HepG2 (cell line): ENCODE results near the gene ZBTB46. TPM values are rescaled to one million over a fixed set of nuclear protein-coding genes. Genes with fewer than 3 reads are reported as not detected.

Source experiments
- ARNT2 ChIP-seq: sonication (generic); formaldehyde crosslinking; IDR thresholded peaks from 2 replicates; pipeline ENCODE4 v1.8.0; 2022; ENCODE audit warnings: mild to moderate bottlenecking, low read depth, missing genetic modification reagents, moderate library complexity
- FOXM1 ChIP-seq: sonication (generic); formaldehyde crosslinking; IDR thresholded peaks from 2 replicates; pipeline ENCODE4 v1.5.0; 2020; ENCODE audit warnings: missing genetic modification reagents
- KDM1A ChIP-seq: IDR thresholded peaks from 2 replicates; pipeline ENCODE4 v1.6.1; 2016; ENCODE audit warnings: missing compliant biosample characterization
- LCORL ChIP-seq, 2 experiments: fragments of 450-650 bp in 1 of 2; sonication (generic) in 1 of 2; formaldehyde crosslinking in 1 of 2; IDR thresholded peaks; 2 replicates each; pipeline versions ENCODE4 v1.5.0 to v1.6.1; 2017 to 2020; ENCODE audit warnings: antibody characterized with exemption in 1 of 2, missing genetic modification reagents in 1 of 2
- MAFF ChIP-seq: IDR thresholded peaks from 2 replicates; pipeline ENCODE4 v1.6.1; 2011; ENCODE audit warnings: low read depth, low read length, improper control_type of control experiment
- NFIC ChIP-seq: IDR thresholded peaks from 2 replicates; pipeline ENCODE4 v1.6.1; 2012; ENCODE audit warnings: mild to moderate bottlenecking, low read length, inconsistent platforms
- NONO ChIP-seq, 2 experiments: fragments of 450-650 bp in 1 of 2; sonication (generic) in 1 of 2; formaldehyde crosslinking in 1 of 2; IDR thresholded peaks in 1 of 2; conservative IDR thresholded peaks in 1 of 2; 2 replicates each; pipeline versions ENCODE4 v1.6.1 to v1.8.0; 2017 to 2022; ENCODE audit warnings: mild to moderate bottlenecking in 1 of 2, missing genetic modification reagents in 1 of 2, moderate library complexity in 1 of 2
- POLR2G ChIP-seq: fragments of 200-400 bp; formaldehyde crosslinking; IDR thresholded peaks from 2 replicates; pipeline ENCODE4 v1.6.1; 2018; ENCODE audit warnings: mild to moderate bottlenecking, low read depth, low read length, moderate library complexity
- PPARG ChIP-seq: conservative IDR thresholded peaks from 2 replicates; pipeline ENCODE4 v1.6.1; 2016; ENCODE audit warnings: missing biosample characterization, missing genetic modification reagents
- RCOR2 ChIP-seq: IDR thresholded peaks from 2 replicates; pipeline ENCODE4 v1.6.1; 2016; ENCODE audit warnings: missing biosample characterization, missing genetic modification reagents
- SAFB2 ChIP-seq: sonication (generic); formaldehyde crosslinking; IDR thresholded peaks from 2 replicates; pipeline ENCODE4 v1.5.1; 2020; ENCODE audit warnings: missing genetic modification reagents, low read depth, mild to moderate bottlenecking, borderline replicate concordance
- TSC22D2 ChIP-seq: sonication (generic); formaldehyde crosslinking; IDR thresholded peaks from 2 replicates; pipeline ENCODE4 v1.5.1; 2020; ENCODE audit warnings: missing genetic modification reagents, mild to moderate bottlenecking, borderline replicate concordance
- XBP1 ChIP-seq: sonication (generic); formaldehyde crosslinking; IDR thresholded peaks from 2 replicates; pipeline ENCODE4 v1.5.0; 2020; ENCODE audit warnings: missing genetic modification reagents
- ZBED4 ChIP-seq: sonication (generic); formaldehyde crosslinking; IDR thresholded peaks from 2 replicates; pipeline ENCODE4 v1.4.0; 2020; ENCODE audit warnings: missing genetic modification reagents, borderline replicate concordance
- ZNF101 ChIP-seq: sonication (generic); formaldehyde crosslinking; IDR thresholded peaks from 2 replicates; pipeline ENCODE4 v1.4.0; 2020; ENCODE audit warnings: mild to moderate bottlenecking, low read depth, missing genetic modification reagents, borderline replicate concordance
- ZNF17 ChIP-seq: sonication (generic); formaldehyde crosslinking; IDR thresholded peaks from 2 replicates; pipeline ENCODE4 v1.5.0; 2020; ENCODE audit warnings: mild to moderate bottlenecking, missing genetic modification reagents
- ZNF30 ChIP-seq: sonication (generic); formaldehyde crosslinking; IDR thresholded peaks from 2 replicates; pipeline ENCODE4 v1.5.0; 2020; ENCODE audit warnings: mild to moderate bottlenecking, missing genetic modification reagents
- ZNF468 ChIP-seq: sonication (generic); formaldehyde crosslinking; IDR thresholded peaks from 2 replicates; pipeline ENCODE4 v1.8.0; 2022; ENCODE audit warnings: mild to moderate bottlenecking, moderate library complexity, missing genetic modification reagents
- ZNF572 ChIP-seq: sonication (generic); formaldehyde crosslinking; IDR thresholded peaks from 2 replicates; pipeline ENCODE4 v1.5.1; 2020; ENCODE audit warnings: mild to moderate bottlenecking, missing genetic modification reagents
- ZSCAN29 ChIP-seq: sonication (generic); formaldehyde crosslinking; conservative IDR thresholded peaks from 2 replicates; pipeline ENCODE4 v1.4.0; 2020; ENCODE audit warnings: mild to moderate bottlenecking, missing genetic modification reagents
- ZZZ3 ChIP-seq: sonication (generic); formaldehyde crosslinking; IDR thresholded peaks from 2 replicates; pipeline ENCODE4 v1.4.0; 2020; ENCODE audit warnings: missing genetic modification reagents, mild to moderate bottlenecking, borderline replicate concordance
- polyA plus RNA-seq, 8 experiments: library from polyadenylated mRNA; depleted of rRNA in 3 of 8; stranded (reverse) in 7 of 8; unstranded in 1 of 8; fragments of >200 nt; fragmentation: Illumina TruSeq in 4 of 8; extraction: Trizol in 4 of 8; gene quantifications; 2 replicates each; pipeline versions ENCODE4 v1.2.1 to v1.2.3, GENCODE V29; 2011 to 2016; ENCODE audit warnings: low read depth in 4 of 8, missing spikeins in 1 of 8, mixed read lengths in 1 of 8; ENCODE audit not compliant: insufficient read depth in 1 of 8
- total RNA-seq, 5 experiments: library from RNA; depleted of rRNA; stranded (reverse); fragments of >200 nt; fragmentation: Illumina TruSeq; extraction: Trizol; gene quantifications; 2 replicates each; pipeline ENCODE4 v1.2.3, GENCODE V29; 2016; ENCODE audit warnings: low read depth in 1 of 5
- TF ChIP-seq, protein P1 (sequence below): sonication (generic); formaldehyde crosslinking; conservative IDR thresholded peaks from 2 replicates; pipeline ENCODE4 v1.4.0; 2020; ENCODE audit warnings: missing genetic modification reagents
- TF ChIP-seq, protein P2 (sequence below): sonication (generic); formaldehyde crosslinking; IDR thresholded peaks from 2 replicates; pipeline ENCODE4 v1.5.1; 2020; ENCODE audit warnings: mild to moderate bottlenecking, missing genetic modification reagents, borderline replicate concordance

ZBTB46 gene
- total and polyA plus RNA-seq, 2 of the 13 experiments (the other 11 are each of a cell fraction or from before 2014, with no cell fraction given), result 1.6 to 13.5 TPM

GRCh38 chr20:63846128-63846771 lies 15.2 kb upstream of the ZBTB46 start (continued):
- TF ChIP-seq, protein P1, sequence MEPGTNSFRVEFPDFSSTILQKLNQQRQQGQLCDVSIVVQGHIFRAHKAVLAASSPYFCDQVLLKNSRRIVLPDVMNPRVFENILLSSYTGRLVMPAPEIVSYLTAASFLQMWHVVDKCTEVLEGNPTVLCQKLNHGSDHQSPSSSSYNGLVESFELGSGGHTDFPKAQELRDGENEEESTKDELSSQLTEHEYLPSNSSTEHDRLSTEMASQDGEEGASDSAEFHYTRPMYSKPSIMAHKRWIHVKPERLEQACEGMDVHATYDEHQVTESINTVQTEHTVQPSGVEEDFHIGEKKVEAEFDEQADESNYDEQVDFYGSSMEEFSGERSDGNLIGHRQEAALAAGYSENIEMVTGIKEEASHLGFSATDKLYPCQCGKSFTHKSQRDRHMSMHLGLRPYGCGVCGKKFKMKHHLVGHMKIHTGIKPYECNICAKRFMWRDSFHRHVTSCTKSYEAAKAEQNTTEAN (CRISPR knock-in tag), result no peak
- no peak for TF ChIP-seq KDM1A (CRISPR knock-in tag)
- TF ChIP-seq ZZZ3, result 0 out of 2 replicates have a peak, but pooled peaks have one; percentile 39
- TF ChIP-seq, protein P2, sequence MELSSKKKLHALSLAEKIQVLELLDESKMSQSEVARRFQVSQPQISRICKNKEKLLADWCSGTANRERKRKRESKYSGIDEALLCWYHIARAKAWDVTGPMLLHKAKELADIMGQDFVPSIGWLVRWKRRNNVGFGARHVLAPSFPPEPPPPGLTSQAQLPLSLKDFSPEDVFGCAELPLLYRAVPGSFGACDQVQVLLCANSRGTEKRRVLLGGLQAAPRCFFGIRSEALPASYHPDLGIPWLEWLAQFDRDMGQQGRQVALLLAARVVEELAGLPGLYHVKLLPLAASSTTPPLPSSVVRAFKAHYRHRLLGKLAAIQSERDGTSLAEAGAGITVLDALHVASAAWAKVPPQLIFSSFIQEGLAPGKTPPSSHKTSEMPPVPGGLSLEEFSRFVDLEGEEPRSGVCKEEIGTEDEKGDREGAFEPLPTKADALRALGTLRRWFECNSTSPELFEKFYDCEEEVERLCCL, result no peak
- no peak for TF ChIP-seq POLR2G
- no peak for TF ChIP-seq ZNF17 (CRISPR knock-in tag)
- TF ChIP-seq ZNF30, result no peak
- no peak for TF ChIP-seq RCOR2
- TF ChIP-seq TSC22D2 (CRISPR knock-in tag), result no peak
- no peak for TF ChIP-seq NFIC
- 0 out of 2 replicates have a peak, but pooled peaks have one; percentile 15 for TF ChIP-seq PPARG (CRISPR knock-in tag)
- TF ChIP-seq NONO (IDR thresholded peaks at IDR 0.05), result no peak
- no peak for TF ChIP-seq NONO (CRISPR knock-in tag; conservative IDR thresholded peaks at IDR 0.05)
- TF ChIP-seq LCORL (IDR thresholded peaks at IDR 0.05), result no peak
- TF ChIP-seq LCORL (CRISPR knock-in tag; IDR thresholded peaks at IDR 0.05), result peak; percentile 74; the same call in 1 of the 2 replicates
- TF ChIP-seq MAFF, result no peak
- no peak for TF ChIP-seq ZNF468 (CRISPR knock-in tag)
- no peak for TF ChIP-seq ZNF572 (CRISPR knock-in tag)
- TF ChIP-seq ZNF101 (CRISPR knock-in tag), result no peak
- peak; percentile 42; the same call in 1 of the 2 replicates for TF ChIP-seq ZBED4 (CRISPR knock-in tag)
- TF ChIP-seq ARNT2 (CRISPR knock-in tag), result no peak
- TF ChIP-seq SAFB2 (CRISPR knock-in tag), result no peak
- TF ChIP-seq FOXM1, result no peak
- TF ChIP-seq XBP1 (CRISPR knock-in tag), result no peak
- TF ChIP-seq ZSCAN29 (CRISPR knock-in tag), result no peak
